HepG2 (cell line): ENCODE results near the gene HSPA1B. TPM values are rescaled to one million over a fixed set of nuclear protein-coding genes. Genes with fewer than 3 reads are reported as not detected.

ENCODE experiments used
- CHD2 ChIP-seq: IDR thresholded peaks from 2 replicates; pipeline ENCODE4 v1.6.1; 2011; ENCODE audit warnings: low read depth, low read length, improper control_type of control experiment
- E2F1 ChIP-seq: sonication (generic); formaldehyde crosslinking; IDR thresholded peaks from 2 replicates; pipeline ENCODE4 v1.5.0; 2020; ENCODE audit warnings: missing genetic modification reagents
- ISX ChIP-seq: sonication (generic); formaldehyde crosslinking; conservative IDR thresholded peaks from 2 replicates; pipeline ENCODE4 v1.5.0; 2020; ENCODE audit warnings: missing genetic modification reagents
- KLF15 ChIP-seq: sonication (generic); formaldehyde crosslinking; IDR thresholded peaks from 2 replicates; pipeline ENCODE4 v1.8.1; 2023; ENCODE audit warnings: borderline replicate concordance, mild to moderate bottlenecking, inconsistent platforms, missing genetic modification reagents, mixed read lengths
- MAFG ChIP-seq: sonication (generic); formaldehyde crosslinking; IDR thresholded peaks from 2 replicates; pipeline ENCODE4 v1.5.1; 2020; ENCODE audit warnings: mild to moderate bottlenecking, missing genetic modification reagents
- POLR2A ChIP-seq, 2 experiments: IDR thresholded peaks; 2 replicates each; pipeline ENCODE4 v1.6.1; 2011; ENCODE audit warnings: low read depth in 2 of 2, low read length in 2 of 2, mild to moderate bottlenecking in 1 of 2, moderate library complexity in 1 of 2; ENCODE audit not compliant: insufficient read depth in 1 of 2
- PPARG ChIP-seq: conservative IDR thresholded peaks from 2 replicates; pipeline ENCODE4 v1.6.1; 2016; ENCODE audit warnings: missing biosample characterization, missing genetic modification reagents
- RBM39 ChIP-seq: fragments of 200-400 bp; formaldehyde crosslinking; IDR thresholded peaks from one replicate; pipeline ENCODE4 v1.6.1; 2018; ENCODE audit warnings: antibody characterized with exemption, mild to moderate bottlenecking, low read depth, low read length; ENCODE audit not compliant: poor library complexity, severe bottlenecking
- RFX1 ChIP-seq: fragments of 450-650 bp; IDR thresholded peaks from 2 replicates; pipeline ENCODE4 v1.6.1; 2017
- SIN3A ChIP-seq: IDR thresholded peaks from 2 replicates; pipeline ENCODE4 v1.6.1; 2011; ENCODE audit warnings: low read depth, mild to moderate bottlenecking, control low read depth, low read length, borderline replicate concordance
- SOX13 ChIP-seq, 3 experiments: fragments of 450-650 bp in 1 of 3; sonication (generic) in 1 of 3; formaldehyde crosslinking in 1 of 3; IDR thresholded peaks in 2 of 3; conservative IDR thresholded peaks in 1 of 3; 2 replicates each; pipeline versions ENCODE4 v1.5.0 to v1.6.1; 2016 to 2020; ENCODE audit warnings: antibody characterized with exemption in 1 of 3, mild to moderate bottlenecking in 1 of 3, missing compliant biosample characterization in 1 of 3, missing genetic modification reagents in 1 of 3, moderate library complexity in 1 of 3
- TSC22D2 ChIP-seq: sonication (generic); formaldehyde crosslinking; IDR thresholded peaks from 2 replicates; pipeline ENCODE4 v1.5.1; 2020; ENCODE audit warnings: missing genetic modification reagents, mild to moderate bottlenecking, borderline replicate concordance
- ZNF264 ChIP-seq: sonication (generic); formaldehyde crosslinking; IDR thresholded peaks from 2 replicates; pipeline ENCODE4 v1.4.0; 2020; ENCODE audit warnings: missing genetic modification reagents
- ZNF3 ChIP-seq: IDR thresholded peaks from 2 replicates; pipeline ENCODE4 v1.7.0; 2017; ENCODE audit warnings: inconsistent platforms
- ZNF318 ChIP-seq: sonication (generic); formaldehyde crosslinking; IDR thresholded peaks from 2 replicates; pipeline ENCODE4 v1.4.0; 2020; ENCODE audit warnings: mild to moderate bottlenecking, missing genetic modification reagents
- ZNF337 ChIP-seq: sonication (generic); formaldehyde crosslinking; IDR thresholded peaks from 2 replicates; pipeline ENCODE4 v1.5.1; 2020; ENCODE audit warnings: missing genetic modification reagents, low read depth, mild to moderate bottlenecking, borderline replicate concordance
- ZNF383 ChIP-seq: sonication (generic); formaldehyde crosslinking; IDR thresholded peaks from 2 replicates; pipeline ENCODE4 v1.4.0; 2020; ENCODE audit warnings: missing genetic modification reagents, mild to moderate bottlenecking, borderline replicate concordance
- polyA plus RNA-seq, 8 experiments: library from polyadenylated mRNA; depleted of rRNA in 3 of 8; stranded (reverse) in 7 of 8; unstranded in 1 of 8; fragments of >200 nt; fragmentation: Illumina TruSeq in 4 of 8; extraction: Trizol in 4 of 8; gene quantifications; 2 replicates each; pipeline versions ENCODE4 v1.2.1 to v1.2.3, GENCODE V29; 2011 to 2016; ENCODE audit warnings: low read depth in 4 of 8, missing spikeins in 1 of 8, mixed read lengths in 1 of 8; ENCODE audit not compliant: insufficient read depth in 1 of 8
- total RNA-seq, 5 experiments: library from RNA; depleted of rRNA; stranded (reverse); fragments of >200 nt; fragmentation: Illumina TruSeq; extraction: Trizol; gene quantifications; 2 replicates each; pipeline ENCODE4 v1.2.3, GENCODE V29; 2016; ENCODE audit warnings: low read depth in 1 of 5
- TF ChIP-seq, protein P1 (sequence below): sonication (generic); formaldehyde crosslinking; IDR thresholded peaks from 2 replicates; pipeline ENCODE4 v1.5.0; 2020; ENCODE audit warnings: mild to moderate bottlenecking, low read depth, missing genetic modification reagents, borderline replicate concordance

Gene HSPA1B
- total and polyA plus RNA-seq, 2 of the 13 experiments (the other 11 are each of a cell fraction or from before 2014, with no cell fraction given): 26.0 to 186 TPM

DNA sequence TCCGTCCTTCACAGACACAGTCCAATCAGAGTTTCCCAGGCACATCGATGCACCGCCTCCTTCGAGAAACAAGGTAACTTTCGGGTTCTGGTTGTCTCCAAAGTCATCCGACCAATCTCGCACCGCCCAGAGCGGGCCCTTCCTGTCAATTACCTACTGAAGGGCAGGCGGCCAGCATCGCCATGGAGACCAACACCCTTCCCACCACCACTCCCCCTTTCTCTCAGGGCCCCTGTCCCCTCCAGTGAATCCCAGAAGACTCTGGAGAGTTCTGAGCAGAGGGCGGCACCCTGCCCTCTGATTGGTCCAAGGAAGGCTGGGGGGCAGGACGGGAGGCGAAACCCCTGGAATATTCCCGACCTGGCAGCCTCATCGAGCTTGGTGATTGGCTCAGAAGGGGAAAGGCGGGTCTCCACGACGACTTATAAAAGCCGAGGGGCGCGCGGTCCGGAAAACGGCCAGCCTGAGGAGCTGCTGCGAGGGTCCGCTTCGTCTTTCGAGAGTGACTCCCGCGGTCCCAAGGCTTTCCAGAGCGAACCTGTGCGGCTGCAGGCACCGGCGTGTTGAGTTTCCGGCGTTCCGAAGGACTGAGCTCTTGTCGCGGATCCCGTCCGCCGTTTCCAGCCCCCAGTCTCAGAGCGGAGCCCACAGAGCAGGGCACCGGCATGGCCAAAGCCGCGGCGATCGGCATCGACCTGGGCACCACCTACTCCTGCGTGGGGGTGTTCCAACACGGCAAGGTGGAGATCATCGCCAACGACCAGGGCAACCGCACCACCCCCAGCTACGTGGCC is at the start of gene HSPA1B (continued):
- TF ChIP-seq ZNF318 (CRISPR knock-in tag) (no peak), RFX1 (peak; percentile 89), ZNF383 (no peak), ZNF264 (CRISPR knock-in tag) (peak; percentile 75; the same call in 1 of the 2 replicates), SOX13 (IDR thresholded peaks at IDR 0.05) (0 out of 2 replicates have a peak, but pooled peaks have one; percentile 65), SOX13 (CRISPR knock-in tag; conservative IDR thresholded peaks at IDR 0.05 in 1 of 2, IDR thresholded peaks at IDR 0.05 in 1 of 2) (peak in 1 of 2 experiments; percentile 9; a peak in 1 of 4 replicates), ZNF337 (CRISPR knock-in tag) (peak; percentile 88), MAFG (CRISPR knock-in tag) (no peak), POLR2A (IDR thresholded peaks at IDR 0.05; ENCODE audit: insufficient read depth in 1 of 2, low read depth in 2 of 2, low read length in 2 of 2) (peak; percentile 100), ISX (no peak), SIN3A (peak; percentile 97), KLF15 (peak; percentile 56; the same call in 1 of the 2 replicates), ZNF3 (CRISPR knock-in tag) (no peak), CHD2 (0 out of 2 replicates have a peak, but pooled peaks have one; percentile 46), RBM39 (peak; percentile 99), PPARG (CRISPR knock-in tag) (no peak), E2F1 (peak; percentile 73), TSC22D2 (CRISPR knock-in tag) (peak; percentile 94; the same call in 1 of the 2 replicates)
- TF ChIP-seq, protein P1, sequence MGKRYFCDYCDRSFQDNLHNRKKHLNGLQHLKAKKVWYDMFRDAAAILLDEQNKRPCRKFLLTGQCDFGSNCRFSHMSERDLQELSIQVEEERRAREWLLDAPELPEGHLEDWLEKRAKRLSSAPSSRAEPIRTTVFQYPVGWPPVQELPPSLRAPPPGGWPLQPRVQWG (CRISPR knock-in tag): no peak
